Fibroblast of lung (primary cell): Measurements from ENCODE around the gene RALGPS2. TPM values are rescaled to one million over a fixed set of nuclear protein-coding genes. Genes with fewer than 3 reads are reported as not detected.
"Not testable (repeated sequence)": the region's sequence is repeated elsewhere in the genome, so short reads cannot be mapped to it uniquely, and the experiment has no call there.

Source experiments
- DNase-seq, 2 donors: peaks; one replicate each; pipeline versions ENCODE4 v3.0.0 to v3.0.0-alpha.2; 2010; ENCODE audit warnings: low read depth in 2 of 2
- H2AFZ ChIP-seq: 2 replicates; pipeline ENCODE4 v1.5.1; 2012; ENCODE audit warnings: low read length, control low read depth, inconsistent platforms
- H3K27ac ChIP-seq: 2 replicates; pipeline ENCODE4 v1.5.1; 2011; ENCODE audit warnings: low read length, control low read depth; ENCODE audit not compliant: insufficient read depth
- H3K27me3 ChIP-seq: 2 replicates; pipeline ENCODE4 v1.5.1; 2011; ENCODE audit warnings: mild to moderate bottlenecking, low read length; ENCODE audit not compliant: control insufficient read depth, insufficient read depth
- H3K36me3 ChIP-seq: 2 replicates; pipeline ENCODE4 v1.5.1; 2011; ENCODE audit warnings: low read length; ENCODE audit not compliant: control insufficient read depth, insufficient read depth
- H3K4me1 ChIP-seq: 2 replicates; pipeline ENCODE4 v1.5.1; 2011; ENCODE audit warnings: low read length; ENCODE audit not compliant: control insufficient read depth, insufficient read depth; ENCODE audit errors: extremely low read depth
- H3K4me2 ChIP-seq: 2 replicates; pipeline ENCODE4 v1.5.1; 2011; ENCODE audit warnings: low read length, control low read depth; ENCODE audit not compliant: insufficient read depth; ENCODE audit errors: extremely low read depth
- H3K4me3 ChIP-seq, 4 experiments: fragments of 200-600 bp in 1 of 4; sonication (generic) in 1 of 4; replicated peaks in 1 of 4; 2 replicates each; pipeline ENCODE4 v1.5.1; 2011 to 2016; ENCODE audit warnings: low read length in 4 of 4, low read depth in 3 of 4, mild to moderate bottlenecking in 3 of 4, control low read depth in 2 of 4, inconsistent platforms in 1 of 4, mixed read lengths in 1 of 4; ENCODE audit not compliant: insufficient read depth in 1 of 4; ENCODE audit errors: control extremely low read depth in 1 of 4
- H3K79me2 ChIP-seq: 2 replicates; pipeline ENCODE4 v1.5.1; 2012; ENCODE audit warnings: mild to moderate bottlenecking, low read length, inconsistent platforms; ENCODE audit not compliant: control insufficient read depth, insufficient read depth
- H3K9ac ChIP-seq: 2 replicates; pipeline ENCODE4 v1.5.1; 2011; ENCODE audit warnings: mild to moderate bottlenecking, low read length, control low read depth; ENCODE audit not compliant: insufficient read depth
- H3K9me3 ChIP-seq: 2 replicates; pipeline ENCODE4 v1.5.1; 2012; ENCODE audit warnings: low read depth, low read length; ENCODE audit not compliant: control insufficient read depth, insufficient read depth
- H4K20me1 ChIP-seq: 2 replicates; pipeline ENCODE4 v1.5.1; 2011; ENCODE audit warnings: low read length; ENCODE audit not compliant: control insufficient read depth, insufficient read depth; ENCODE audit errors: extremely low read depth
- EZH2 ChIP-seq: IDR thresholded peaks from 2 replicates; pipeline ENCODE4 v1.5.1; 2012; ENCODE audit warnings: low read length, control low read depth, mild to moderate bottlenecking; ENCODE audit errors: missing control alignments
- polyA plus RNA-seq, 2 donors: library from polyadenylated mRNA; depleted of rRNA in 1 of 2; stranded (reverse) in 1 of 2; unstranded in 1 of 2; fragments of >200 nt; gene quantifications; 2 replicates each; pipeline ENCODE4 v1.2.1, GENCODE V29; 2011 to 2012; ENCODE audit warnings: missing spikeins in 1 of 2
- total RNA-seq: library from RNA; depleted of rRNA; stranded (reverse); fragments of >200 nt; gene quantifications from 2 replicates; pipeline ENCODE4 v1.2.1, GENCODE V29; 2014
- TF ChIP-seq, protein P1 (sequence below), 2 donors: IDR thresholded peaks in 1 of 2; conservative IDR thresholded peaks in 1 of 2; 1 replicate in 1 of 2; 2 replicates in 1 of 2; pipeline ENCODE4 v1.5.1; 2011 to 2012; ENCODE audit warnings: low read length in 2 of 2, control low read depth in 1 of 2, inconsistent platforms in 1 of 2, low read depth in 1 of 2, mild to moderate bottlenecking in 1 of 2

Gene RALGPS2
- total and polyA plus RNA-seq, 2 donors (not counting 1 experiment from before 2014, with no cell fraction given), result 53.8 to 69.7 TPM

DNA sequence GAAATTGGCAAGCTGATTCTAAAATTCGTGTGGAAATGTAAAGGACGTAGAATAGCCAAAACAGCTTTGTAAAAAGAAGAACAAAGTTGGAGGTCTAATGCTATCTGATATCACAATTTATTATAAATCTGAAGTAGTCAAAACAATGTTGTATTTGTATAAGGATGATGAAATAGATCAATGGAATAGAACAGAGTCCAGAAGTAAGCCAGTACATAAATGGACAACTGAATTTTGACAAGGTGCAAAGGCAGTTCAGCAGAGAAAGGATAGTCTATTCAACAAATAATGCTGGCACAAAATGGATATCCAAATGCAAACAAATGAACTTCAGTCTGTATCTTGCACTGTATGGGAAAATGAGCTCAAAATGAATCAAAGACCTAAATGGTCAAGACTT, 20.2 kb downstream of the RALGPS2 start:
- no peaks in the 10 kb centered on the region for H3K36me3 ChIP-seq
- H3K9ac ChIP-seq, result no peak overlapping the region
- H3K27me3 ChIP-seq, result no peaks in the 10 kb centered on the region
- no peak for DNase-seq
- H3K4me1 ChIP-seq, result no peaks in the 10 kb centered on the region
- no peak overlapping the region for H3K4me3 ChIP-seq
- no peaks in the 10 kb centered on the region for H3K9me3 ChIP-seq
- no peak for TF ChIP-seq EZH2
- TF ChIP-seq, protein P1, sequence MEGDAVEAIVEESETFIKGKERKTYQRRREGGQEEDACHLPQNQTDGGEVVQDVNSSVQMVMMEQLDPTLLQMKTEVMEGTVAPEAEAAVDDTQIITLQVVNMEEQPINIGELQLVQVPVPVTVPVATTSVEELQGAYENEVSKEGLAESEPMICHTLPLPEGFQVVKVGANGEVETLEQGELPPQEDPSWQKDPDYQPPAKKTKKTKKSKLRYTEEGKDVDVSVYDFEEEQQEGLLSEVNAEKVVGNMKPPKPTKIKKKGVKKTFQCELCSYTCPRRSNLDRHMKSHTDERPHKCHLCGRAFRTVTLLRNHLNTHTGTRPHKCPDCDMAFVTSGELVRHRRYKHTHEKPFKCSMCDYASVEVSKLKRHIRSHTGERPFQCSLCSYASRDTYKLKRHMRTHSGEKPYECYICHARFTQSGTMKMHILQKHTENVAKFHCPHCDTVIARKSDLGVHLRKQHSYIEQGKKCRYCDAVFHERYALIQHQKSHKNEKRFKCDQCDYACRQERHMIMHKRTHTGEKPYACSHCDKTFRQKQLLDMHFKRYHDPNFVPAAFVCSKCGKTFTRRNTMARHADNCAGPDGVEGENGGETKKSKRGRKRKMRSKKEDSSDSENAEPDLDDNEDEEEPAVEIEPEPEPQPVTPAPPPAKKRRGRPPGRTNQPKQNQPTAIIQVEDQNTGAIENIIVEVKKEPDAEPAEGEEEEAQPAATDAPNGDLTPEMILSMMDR (conservative IDR thresholded peaks at IDR 0.05 in 1 of 2, IDR thresholded peaks at IDR 0.05 in 1 of 2; ENCODE audit: low read depth in 1 of 2, low read length in 2 of 2), result no peak
- H2AFZ ChIP-seq, result no peak overlapping the region
- peaks cover 4% of the 10 kb centered on the region for H3K79me2 ChIP-seq
- no peak overlapping the region for H3K27ac ChIP-seq
- H3K4me2 ChIP-seq, result no peak overlapping the region
- H4K20me1 ChIP-seq, result no peaks in the 10 kb centered on the region

DNA sequence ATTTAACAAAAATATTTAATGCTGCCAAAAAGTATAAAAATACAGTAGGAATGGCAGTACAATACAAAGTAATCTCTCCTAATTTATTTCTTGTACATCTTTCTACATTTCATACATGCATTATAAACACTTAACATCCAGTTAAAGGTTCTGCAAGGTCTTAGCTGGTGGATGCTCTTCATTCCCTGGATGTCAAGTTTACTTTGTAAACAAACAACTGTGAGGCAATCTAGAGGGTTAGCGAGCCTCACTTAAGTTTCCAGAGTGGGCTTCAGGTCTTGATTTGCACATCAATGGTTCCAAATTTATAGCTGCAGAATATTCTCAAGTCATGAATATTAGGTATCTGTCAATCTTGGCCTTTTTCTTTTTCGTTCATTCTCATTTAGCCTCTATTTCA, 21.3 kb downstream of the RALGPS2 start:
- no peak overlapping the region for H2AFZ ChIP-seq
- no peak overlapping the region for H3K9ac ChIP-seq
- H3K9me3 ChIP-seq, result no peaks in the 10 kb centered on the region
- H3K27ac ChIP-seq, result no peak overlapping the region
- no peak for DNase-seq
- no peaks in the 10 kb centered on the region for H4K20me1 ChIP-seq
- no peaks in the 10 kb centered on the region for H3K79me2 ChIP-seq
- no peaks in the 10 kb centered on the region for H3K4me1 ChIP-seq
- no peak overlapping the region for H3K4me2 ChIP-seq
- TF ChIP-seq EZH2, result no peak
- TF ChIP-seq, protein P1 (conservative IDR thresholded peaks at IDR 0.05 in 1 of 2, IDR thresholded peaks at IDR 0.05 in 1 of 2; ENCODE audit: low read depth in 1 of 2, low read length in 2 of 2), result no peak
- H3K36me3 ChIP-seq, result no peaks in the 10 kb centered on the region
- H3K27me3 ChIP-seq, result no peaks in the 10 kb centered on the region
- no peak overlapping the region for H3K4me3 ChIP-seq

DNA sequence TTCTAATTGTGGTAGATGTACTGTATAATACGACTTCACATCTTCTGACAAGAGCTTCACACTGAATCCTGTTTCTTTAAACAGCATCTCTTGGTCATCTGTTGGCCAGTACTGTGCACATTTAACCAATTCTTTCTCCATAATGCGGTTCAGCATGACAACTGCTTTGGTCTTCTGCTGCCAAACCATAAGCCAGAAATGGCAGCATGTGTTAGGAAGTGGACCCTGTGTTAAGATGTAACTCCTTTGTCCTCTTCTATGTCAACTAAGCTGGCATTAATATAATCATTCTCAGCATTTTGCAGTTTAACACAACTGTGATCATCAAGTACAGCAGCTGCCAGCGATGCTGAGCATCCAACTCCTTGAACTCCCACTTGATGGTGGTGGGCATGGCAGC, 22.3 kb downstream of the RALGPS2 start:
- not testable (repeated sequence) for H3K4me3 ChIP-seq, H3K36me3 ChIP-seq, H3K4me1 ChIP-seq, DNase-seq, H3K4me2 ChIP-seq, H4K20me1 ChIP-seq, H3K9me3 ChIP-seq, H3K79me2 ChIP-seq, H3K27me3 ChIP-seq, H3K27ac ChIP-seq, H3K9ac ChIP-seq, H2AFZ ChIP-seq
